ENCODE data around the gene GPR42.

GPR42 gene

GRCh38 chr19:35370722-35371121, at the start of gene GPR42:
Gene GPR42 (plus strand): TSS chr19:35371068. CDS start chr19:35371360, 292 bp downstream.
- POLR2A ChIA-PET: no interaction called here
- no peak for DNase-seq (ENCODE audit: extremely low spot score)
- TF ChIP-seq ZNF384 (IDR thresholded peaks at IDR 0.05) (no peak), ELF4 (IDR thresholded peaks at IDR 0.05) (no peak), NFRKB (IDR thresholded peaks at IDR 0.05) (no peak), TARDBP (IDR thresholded peaks at IDR 0.05) (no peak), LEF1 (IDR thresholded peaks at IDR 0.05; ENCODE audit: borderline replicate concordance) (no peak), FOXK2 (IDR thresholded peaks at IDR 0.05) (no peak), ARNT (IDR thresholded peaks at IDR 0.05) (no peak), CTBP1 (IDR thresholded peaks at IDR 0.05; ENCODE audit: borderline replicate concordance) (no peak), SUZ12 (IDR thresholded peaks at IDR 0.05) (no peak), L3MBTL2 (conservative IDR thresholded peaks at IDR 0.05) (no peak), BHLHE40 (IDR thresholded peaks at IDR 0.05; ENCODE audit: borderline replicate concordance) (no peak), HDGF (IDR thresholded peaks at IDR 0.05; ENCODE audit: borderline replicate concordance) (no peak), SP1 (IDR thresholded peaks at IDR 0.05) (no peak), FOXM1 (IDR thresholded peaks at IDR 0.05; ENCODE audit: borderline replicate concordance) (no peak), FOXA1 (IDR thresholded peaks at IDR 0.05) (no peak), PKNOX1 (IDR thresholded peaks at IDR 0.05) (no peak)
- CTCF ChIA-PET: no interaction called here

- POLR2A ChIA-PET: no interaction called here
- CTCF ChIA-PET: no interaction called here
Measured at GRCh38 chr19:35321291-35321690, 49.6 kb upstream of the GPR42 start.

GRCh38 chr19:35322014-35322413, 48.9 kb upstream of the GPR42 start:
- no peak for DNase-seq (ENCODE audit: extremely low spot score)
- TF ChIP-seq FOXM1 (IDR thresholded peaks at IDR 0.05; ENCODE audit: borderline replicate concordance): no peak
- TF ChIP-seq LEF1 (IDR thresholded peaks at IDR 0.05; ENCODE audit: borderline replicate concordance): no peak
- no peak for TF ChIP-seq PKNOX1 (IDR thresholded peaks at IDR 0.05)
- TF ChIP-seq SUZ12 (IDR thresholded peaks at IDR 0.05): no peak
- TF ChIP-seq ARNT (IDR thresholded peaks at IDR 0.05): no peak
- no peak for TF ChIP-seq FOXA1 (IDR thresholded peaks at IDR 0.05)
- no peak for TF ChIP-seq TARDBP (IDR thresholded peaks at IDR 0.05)
- TF ChIP-seq ZNF384 (IDR thresholded peaks at IDR 0.05): no peak
- POLR2A ChIA-PET: no interaction called here
- CTCF ChIA-PET: no interaction called here

More at GRCh38 chr19:35321291-35321690, 49.6 kb upstream of the GPR42 start:
- no peak for DNase-seq (ENCODE audit: extremely low spot score)
- TF ChIP-seq FOXK2 (IDR thresholded peaks at IDR 0.05): no peak
- no peak for TF ChIP-seq ZNF384 (IDR thresholded peaks at IDR 0.05)
- no peak for TF ChIP-seq HDGF (IDR thresholded peaks at IDR 0.05; ENCODE audit: borderline replicate concordance)
- TF ChIP-seq SUZ12 (IDR thresholded peaks at IDR 0.05): no peak
- TF ChIP-seq FOXM1 (IDR thresholded peaks at IDR 0.05; ENCODE audit: borderline replicate concordance): no peak
- no peak for TF ChIP-seq FOXA1 (IDR thresholded peaks at IDR 0.05)
- TF ChIP-seq SP1 (IDR thresholded peaks at IDR 0.05): no peak
- no peak for TF ChIP-seq ELF4 (IDR thresholded peaks at IDR 0.05)
- TF ChIP-seq ARNT (IDR thresholded peaks at IDR 0.05): no peak
- TF ChIP-seq PKNOX1 (IDR thresholded peaks at IDR 0.05): no peak
- no peak for TF ChIP-seq L3MBTL2 (conservative IDR thresholded peaks at IDR 0.05)
- no peak for TF ChIP-seq CTBP1 (IDR thresholded peaks at IDR 0.05; ENCODE audit: borderline replicate concordance)
- TF ChIP-seq NFRKB (IDR thresholded peaks at IDR 0.05): no peak
- no peak for TF ChIP-seq BHLHE40 (IDR thresholded peaks at IDR 0.05; ENCODE audit: borderline replicate concordance)
- TF ChIP-seq LEF1 (IDR thresholded peaks at IDR 0.05; ENCODE audit: borderline replicate concordance): no peak
- no peak for TF ChIP-seq TARDBP (IDR thresholded peaks at IDR 0.05)

- ChIA-PET POLR2A (no interaction called here), CTCF (no interaction called here)
- no peak for DNase-seq (ENCODE audit: extremely low spot score)
- TF ChIP-seq FOXM1 (IDR thresholded peaks at IDR 0.05; ENCODE audit: borderline replicate concordance) (no peak), L3MBTL2 (conservative IDR thresholded peaks at IDR 0.05) (no peak), LEF1 (IDR thresholded peaks at IDR 0.05; ENCODE audit: borderline replicate concordance) (no peak), FOXK2 (IDR thresholded peaks at IDR 0.05) (no peak), BHLHE40 (IDR thresholded peaks at IDR 0.05; ENCODE audit: borderline replicate concordance) (no peak), NFRKB (IDR thresholded peaks at IDR 0.05) (no peak), FOXA1 (IDR thresholded peaks at IDR 0.05) (no peak), SUZ12 (IDR thresholded peaks at IDR 0.05) (no peak), TARDBP (IDR thresholded peaks at IDR 0.05) (no peak), ZNF384 (IDR thresholded peaks at IDR 0.05) (no peak), ELF4 (IDR thresholded peaks at IDR 0.05) (no peak), CTBP1 (IDR thresholded peaks at IDR 0.05; ENCODE audit: borderline replicate concordance) (no peak), HDGF (IDR thresholded peaks at IDR 0.05; ENCODE audit: borderline replicate concordance) (no peak), ARNT (IDR thresholded peaks at IDR 0.05) (no peak), SP1 (IDR thresholded peaks at IDR 0.05) (no peak), PKNOX1 (IDR thresholded peaks at IDR 0.05) (no peak)
Measured at GRCh38 chr19:35327642-35328041, 43.2 kb upstream of the GPR42 start.

- TF ChIP-seq BHLHE40 (IDR thresholded peaks at IDR 0.05; ENCODE audit: borderline replicate concordance) (no peak), LEF1 (IDR thresholded peaks at IDR 0.05; ENCODE audit: borderline replicate concordance) (no peak)
- ChIA-PET POLR2A (no interaction called here), CTCF (no interaction called here)
- DNase-seq (ENCODE audit: extremely low spot score): no peak
Measured at GRCh38 chr19:35328851-35329285, 42.0 kb upstream of the GPR42 start, which contains the start of gene CD22. Gene CD22 (plus strand): TSS chr19:35329187. CDS start chr19:35332041, 2,854 bp downstream.

- POLR2A ChIA-PET: no interaction called here
- CTCF ChIA-PET: no interaction called here
Measured at GRCh38 chr19:35329323-35329722, 41.5 kb upstream of the GPR42 start.

More at GRCh38 chr19:35329323-35329722, 41.5 kb upstream of the GPR42 start:
- no peak for TF ChIP-seq NFRKB (IDR thresholded peaks at IDR 0.05)
- DNase-seq (ENCODE audit: extremely low spot score): no peak
